ENCODE data around the gene NHLRC2. TPM values are rescaled to one million over a fixed set of nuclear protein-coding genes. Genes with fewer than 3 reads are reported as not detected.

NHLRC2 gene
- total RNA-seq, 1 experiment from 2014 or later = 30.9 TPM

DNA sequence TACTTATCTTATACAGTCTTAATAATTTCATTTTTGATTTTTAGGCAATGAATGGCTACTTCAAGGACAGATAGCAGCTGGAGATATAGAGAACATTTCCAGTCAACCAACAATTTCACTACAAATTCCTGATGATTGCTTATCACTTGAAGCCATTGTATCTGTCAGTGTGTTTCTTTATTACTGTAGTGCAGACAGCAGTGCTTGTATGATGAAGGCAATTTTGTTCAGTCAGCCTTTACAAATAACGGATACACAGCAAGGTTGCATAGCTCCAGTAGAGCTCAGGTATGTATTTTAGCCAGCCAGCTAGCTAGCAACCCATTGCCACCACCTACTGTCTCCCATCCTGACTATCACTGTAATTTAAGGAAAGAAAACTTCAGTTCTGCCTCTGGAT lies 53.8 kb downstream of the NHLRC2 start:
- Histone ChIP-seq H3K9me3 (ENCODE audit: control insufficient read depth, low read depth, low read length) (no peaks in the 10 kb centered on the region), H4K20me1 (ENCODE audit: control insufficient read depth, insufficient read depth, insufficient read length) (no peaks in the 10 kb centered on the region), H3K27me3 (ENCODE audit: insufficient read depth, low read length) (no peaks in the 10 kb centered on the region), H3K4me1 (ENCODE audit: insufficient read depth, low read length) (no peaks in the 10 kb centered on the region), H3K18ac (ENCODE audit: insufficient read length, low read depth, low read length) (no peak overlapping the region), H2AFZ (ENCODE audit: low read length) (no peak overlapping the region), H2BK20ac (ENCODE audit: low read depth, low read length, poor library complexity, severe bottlenecking) (no peak overlapping the region), H3T11ph (ENCODE audit: low read length) (no peak overlapping the region), H2AK5ac (ENCODE audit: insufficient read length, low read length) (no peak overlapping the region), H3K14ac (ENCODE audit: insufficient read depth, low read length) (no peak overlapping the region), H3K4me2 (ENCODE audit: insufficient read depth, insufficient read length, low read length) (no peak overlapping the region), H4K8ac (replicated peaks; ENCODE audit: insufficient read length, low read depth, low read length) (no peak overlapping the region), H3K56ac (ENCODE audit: insufficient read length, low read depth, low read length) (no peak overlapping the region), H3K79me1 (ENCODE audit: insufficient read depth, low read depth, low read length, poor library complexity, severe bottlenecking) (no peaks in the 10 kb centered on the region), H4K5ac (ENCODE audit: insufficient read length, low read depth, low read length) (no peak overlapping the region), H3K79me2 (ENCODE audit: insufficient read depth, low read length) (no peaks in the 10 kb centered on the region), H3K27ac (ENCODE audit: insufficient read length, low read depth, low read length) (no peak overlapping the region), H3K9ac (ENCODE audit: extremely low read depth, insufficient read length, low read length) (no peak overlapping the region), H2BK12ac (ENCODE audit: insufficient read length, low read depth, low read length) (no peak overlapping the region), H2BK5ac (ENCODE audit: insufficient read length, low read length) (no peak overlapping the region), H4K91ac (ENCODE audit: insufficient read length, low read depth, low read length) (no peak overlapping the region), H2BK120ac (ENCODE audit: low read depth, low read length, poor library complexity, severe bottlenecking) (no peak overlapping the region), H2BK15ac (ENCODE audit: low read depth, low read length) (no peak overlapping the region), H3K4ac (ENCODE audit: low read depth, low read length) (no peak overlapping the region), H3K23me2 (ENCODE audit: insufficient read length, low read depth, low read length, poor library complexity, severe bottlenecking) (no peaks in the 10 kb centered on the region), H3K23ac (ENCODE audit: insufficient read length, low read depth, low read length) (no peak overlapping the region)
- WGBS (ENCODE audit: extremely low coverage, insufficient read length, low lambda C conversion rate) = no CpG with 5 or more reads among the region's 1 CpG
- H3K4me1 Mint-ChIP-seq = no peaks in the 10 kb centered on the region
- no peaks in the 10 kb centered on the region for H3K9me3 Mint-ChIP-seq
- no peaks in the 10 kb centered on the region for H3K27me3 Mint-ChIP-seq (ENCODE audit: low read depth)
- DNase-seq = no peak
- no peak overlapping the region for H3K4me3 Mint-ChIP-seq
- no peak overlapping the region for H3K27ac Mint-ChIP-seq
- TF ChIP-seq CTCF (conservative IDR thresholded peaks at IDR 0.05) = no peak
- peaks cover 5 to 44% (median 32%) of the 10 kb centered on the region in 3 experiments; a peak in 5 of 7 replicates for H3K36me3 Mint-ChIP-seq (ENCODE audit: insufficient read depth in 1 of 3, low read depth in 3 of 3)
